GM18861 (cell line): ENCODE data around the gene RASAL3.

ENCODE experiments used
- ATAC-seq: cut with Tn5 transposase; IDR thresholded peaks from one replicate; pipeline ENCODE4 v1.9.1; 2021; ENCODE audit not compliant: unreplicated experiment

The RASAL3 gene

DNA sequence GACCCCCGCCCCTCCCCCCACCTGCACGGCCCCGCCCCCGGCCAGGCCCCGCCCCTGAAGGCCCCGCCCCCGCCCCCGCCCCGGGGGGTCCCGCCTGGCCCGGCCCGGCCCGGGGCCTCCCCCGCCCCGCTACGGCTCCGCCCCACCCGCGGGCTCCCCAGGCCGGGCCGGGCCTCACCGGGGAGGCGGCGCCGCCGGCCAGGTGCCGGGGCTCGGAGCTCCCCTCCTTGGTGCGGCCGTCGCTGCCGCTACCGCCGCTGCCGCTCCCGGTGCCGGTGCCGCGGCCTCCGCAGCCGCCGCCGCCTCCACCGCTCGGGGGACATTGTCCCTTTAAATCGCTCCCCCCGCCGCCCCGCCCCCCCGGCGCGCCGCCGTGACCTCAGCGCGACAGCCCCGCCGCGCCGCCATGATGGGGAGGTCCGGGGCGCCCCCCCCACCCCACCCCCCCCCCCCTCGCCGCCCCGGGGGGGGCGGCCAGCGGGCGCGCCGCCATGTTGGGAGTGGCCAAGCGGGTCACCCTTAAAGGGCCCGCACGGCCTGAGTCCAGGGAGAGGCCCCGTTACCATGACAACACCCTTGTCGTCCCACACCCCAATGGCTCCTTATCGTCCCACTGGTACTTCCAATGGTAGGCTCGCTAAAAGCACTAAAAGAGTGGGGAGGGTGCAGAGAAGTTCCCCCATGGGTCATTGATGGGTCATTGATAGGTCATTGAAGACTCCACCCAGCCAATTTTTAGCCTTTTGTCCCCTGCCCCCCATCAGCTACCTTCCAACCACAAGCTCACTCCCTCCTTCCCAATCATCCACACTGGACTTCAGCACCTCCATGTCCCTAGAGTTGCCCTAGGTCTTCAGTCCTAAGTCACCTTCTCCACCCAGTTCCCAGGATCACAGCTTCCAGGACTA lies 14.5 kb downstream of the RASAL3 start, which contains the start of gene WIZ:
TSS of gene WIZ (minus strand) at position 337 of the 908 bp plus-strand sequence. CDS start 1,649 bp downstream, outside the sequence.
- ATAC-seq: no peak

DNA sequence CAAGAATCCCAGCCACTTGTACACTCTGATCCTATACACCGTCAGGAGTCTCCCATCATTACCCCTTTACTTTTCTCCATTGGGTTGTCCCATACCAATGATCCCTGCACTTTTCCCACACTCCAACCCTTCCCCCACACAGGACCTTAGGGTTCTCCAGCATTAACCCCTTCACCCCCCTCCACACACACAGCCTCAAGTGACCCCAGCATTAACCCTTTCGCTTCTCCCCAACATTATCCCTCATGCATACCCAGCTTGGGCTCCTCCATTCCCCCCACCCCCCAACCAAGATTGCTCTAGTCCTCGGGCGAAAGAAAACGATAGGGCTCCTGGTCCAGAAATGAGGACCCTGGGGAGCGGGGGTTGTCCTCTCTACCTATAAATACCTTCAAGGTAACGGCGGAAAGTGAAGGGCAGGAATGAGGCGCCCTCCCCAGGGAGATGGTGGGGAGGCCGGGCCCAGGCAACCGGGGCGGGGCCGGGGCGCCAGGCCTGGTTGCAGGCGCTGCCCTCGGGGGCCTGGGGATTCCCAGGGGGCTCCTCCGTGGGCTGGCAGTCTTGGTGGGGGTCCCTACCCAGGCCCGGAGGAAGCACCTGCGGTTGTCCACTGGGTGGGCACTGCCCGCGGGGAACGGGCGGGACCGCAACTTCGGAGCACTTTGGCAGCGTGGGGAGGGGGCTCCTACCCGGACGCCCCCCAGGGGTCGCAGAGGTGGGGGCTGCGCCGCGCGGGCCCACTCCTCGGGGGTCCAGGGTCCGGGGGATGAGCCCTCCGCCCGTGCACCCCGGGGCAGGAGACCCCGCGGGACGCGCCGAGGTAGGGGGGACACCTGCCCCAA lies 15.3 kb downstream of the RASAL3 start:
- ATAC-seq: no peak

DNA sequence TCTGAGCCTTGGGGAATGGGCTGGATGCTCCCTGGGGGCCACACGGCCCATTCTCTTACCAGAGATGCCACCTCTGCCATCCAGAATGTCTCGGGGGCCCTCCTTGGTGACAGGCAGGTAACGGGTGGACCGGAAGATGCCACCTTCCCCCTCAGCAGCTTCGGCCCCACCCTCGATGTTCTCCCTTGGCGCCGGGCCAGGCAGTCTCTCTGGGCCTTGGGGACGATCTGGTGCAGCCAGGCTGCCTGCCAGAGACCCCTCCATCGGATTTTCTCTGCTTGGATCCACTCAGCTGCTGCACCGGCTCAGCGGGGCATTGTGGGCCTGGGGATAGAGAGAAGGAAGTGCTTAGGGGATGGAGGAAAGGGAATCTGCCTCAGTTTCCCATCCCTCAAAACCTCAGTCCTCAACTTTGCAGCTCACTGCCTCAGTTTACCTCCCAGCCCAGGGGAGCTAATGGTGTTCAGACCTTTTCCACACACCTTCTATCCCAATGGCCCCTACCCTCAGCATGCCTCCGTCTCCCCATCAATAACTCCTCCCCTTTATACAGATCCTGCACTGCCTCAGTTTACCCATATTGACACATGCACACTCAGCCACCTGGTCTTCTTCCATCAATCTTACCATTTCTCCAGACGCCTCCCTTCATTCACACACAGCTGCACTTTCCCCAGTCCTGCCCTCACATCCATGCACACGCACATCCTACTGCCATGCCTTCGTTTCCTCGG lies 16.1 kb downstream of the RASAL3 start:
- no peak for ATAC-seq

- ATAC-seq: no peak
These were observed 17.3 kb downstream of the RASAL3 start for GRCh38 chr19:15447057-15447456.

DNA sequence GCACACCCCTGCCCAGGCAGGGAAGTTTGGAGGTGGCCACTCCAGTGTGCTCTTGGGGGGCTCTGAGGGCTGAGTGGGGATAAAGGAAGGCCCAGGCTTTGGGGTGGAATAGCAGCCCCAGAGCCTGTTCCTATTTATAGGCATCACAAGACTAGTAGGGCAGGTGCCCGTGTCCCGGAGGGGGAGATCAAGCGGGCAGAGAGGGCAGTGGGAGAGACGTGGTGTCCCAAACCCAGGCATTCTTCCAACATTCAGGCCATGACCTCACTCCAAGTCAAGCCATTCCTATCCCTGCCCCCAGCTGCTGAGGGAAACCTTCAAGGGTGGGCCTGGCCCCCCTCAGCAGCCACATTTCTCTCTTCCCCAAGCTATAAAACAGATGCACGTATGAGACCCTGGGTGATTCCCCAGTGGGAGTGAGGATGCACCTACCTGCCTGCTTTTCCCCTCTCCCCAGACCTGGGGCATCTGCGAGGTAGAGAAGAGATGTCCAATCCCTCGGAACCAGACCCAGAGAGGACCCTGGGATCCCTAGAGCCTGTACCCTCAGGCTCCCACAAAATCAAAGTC lies 18.5 kb downstream of the RASAL3 start:
- no peak for ATAC-seq

DNA sequence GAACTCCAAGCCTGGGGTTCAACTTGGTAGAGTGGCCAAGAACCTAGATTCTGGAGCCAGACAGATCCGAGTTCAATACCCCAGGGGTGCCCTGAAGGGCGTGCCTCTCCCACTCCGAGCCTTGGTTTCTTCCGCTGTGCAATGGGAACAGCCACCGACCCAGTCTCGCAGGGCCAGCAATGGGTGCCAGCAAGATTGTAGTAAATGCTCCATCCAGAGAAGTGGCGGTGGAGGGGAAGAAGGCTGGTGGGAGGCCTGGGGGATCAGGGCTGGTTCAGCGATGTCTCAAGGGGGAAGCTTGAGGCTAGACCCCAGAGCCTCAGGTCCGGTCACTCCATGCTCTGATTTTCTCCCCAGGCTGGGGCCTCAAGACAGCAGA lies 19.1 kb downstream of the RASAL3 start:
- ATAC-seq: no peak

GRCh38 chr19:15444505-15445226 lies 19.7 kb downstream of the RASAL3 start:
- no peak for ATAC-seq

DNA sequence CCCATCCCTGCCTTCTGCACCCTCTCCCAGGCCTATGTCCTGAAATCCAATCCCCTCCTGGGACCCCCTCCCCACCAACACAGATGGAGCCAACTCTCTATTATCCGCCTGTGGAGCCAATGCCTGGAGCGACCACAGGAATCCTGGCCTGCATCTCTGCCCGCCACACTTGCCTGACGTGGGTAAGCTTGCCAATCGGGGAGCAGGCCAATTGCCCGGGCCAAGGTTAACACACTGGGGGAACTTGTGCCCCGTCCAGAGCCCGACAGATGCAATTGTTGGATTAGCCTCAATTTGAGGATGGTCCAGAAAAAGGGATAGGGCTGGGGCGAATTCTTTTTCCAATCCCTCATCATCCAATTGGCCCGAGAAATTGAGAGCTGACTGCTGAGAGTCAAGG lies 20.5 kb downstream of the RASAL3 start:
- no peak for ATAC-seq

DNA sequence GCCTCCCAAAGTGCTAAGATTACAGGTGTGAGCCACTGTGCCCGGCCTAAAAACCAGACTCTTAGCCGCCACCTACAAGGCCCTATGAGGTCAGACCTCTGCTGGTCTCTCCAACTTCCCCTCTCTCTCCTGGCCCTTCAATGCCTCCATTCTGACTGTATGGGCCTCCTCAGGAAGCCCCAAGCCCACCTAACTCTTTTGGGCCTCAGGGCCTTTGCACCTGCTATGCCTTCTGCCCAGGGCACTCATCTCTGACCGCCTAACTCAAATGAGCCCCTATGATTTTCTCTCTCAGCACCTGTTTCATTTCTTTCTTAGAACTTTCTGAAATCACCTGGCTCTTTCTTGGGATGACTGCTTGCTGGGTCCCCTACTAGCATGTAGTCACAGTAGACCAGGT lies 21.0 kb downstream of the RASAL3 start:
- no peak for ATAC-seq

DNA sequence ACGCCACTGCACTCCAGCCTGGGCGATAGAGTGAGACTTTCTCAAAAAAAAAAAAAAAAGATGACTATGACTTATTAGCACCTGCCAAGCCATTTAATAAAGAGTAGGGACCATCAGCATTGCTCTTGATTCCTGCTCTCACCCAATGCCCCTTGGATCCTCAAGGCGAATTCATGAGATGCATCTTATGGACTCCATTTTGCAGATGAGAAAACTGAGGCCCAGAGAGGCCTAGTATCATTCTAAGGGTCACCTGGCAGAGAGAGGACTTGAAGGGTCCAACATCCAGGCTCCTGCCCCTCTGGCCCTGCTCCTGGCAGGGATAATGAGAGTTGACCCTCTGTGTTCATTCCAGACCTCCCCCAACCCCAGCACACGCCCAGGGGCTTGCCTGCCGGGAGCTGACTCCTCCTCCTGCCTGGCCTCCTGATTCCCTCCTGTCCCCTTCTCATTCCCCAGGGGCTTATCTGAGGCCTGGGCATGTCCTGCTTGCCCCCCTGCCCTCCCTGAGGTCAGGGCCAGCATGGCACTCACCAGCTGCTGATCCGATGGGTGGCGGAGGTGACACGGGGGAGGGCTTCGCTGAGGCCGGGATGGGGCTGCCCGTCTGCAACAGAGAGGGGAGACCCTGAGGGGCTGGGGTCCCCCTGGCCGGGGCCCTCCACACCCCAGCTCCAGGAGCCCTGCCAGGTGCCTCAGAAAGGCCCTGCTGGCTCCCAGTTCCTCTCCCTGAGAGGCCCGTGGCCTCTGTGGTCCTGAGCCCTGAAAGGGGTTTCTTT lies 22.0 kb downstream of the RASAL3 start:
- ATAC-seq: no peak

- ATAC-seq: no peak
These were observed 23.0 kb downstream of the RASAL3 start for GRCh38 chr19:15441317-15441716.

GRCh38 chr19:15439821-15440641 lies 24.3 kb downstream of the RASAL3 start:
- no peak for ATAC-seq

DNA sequence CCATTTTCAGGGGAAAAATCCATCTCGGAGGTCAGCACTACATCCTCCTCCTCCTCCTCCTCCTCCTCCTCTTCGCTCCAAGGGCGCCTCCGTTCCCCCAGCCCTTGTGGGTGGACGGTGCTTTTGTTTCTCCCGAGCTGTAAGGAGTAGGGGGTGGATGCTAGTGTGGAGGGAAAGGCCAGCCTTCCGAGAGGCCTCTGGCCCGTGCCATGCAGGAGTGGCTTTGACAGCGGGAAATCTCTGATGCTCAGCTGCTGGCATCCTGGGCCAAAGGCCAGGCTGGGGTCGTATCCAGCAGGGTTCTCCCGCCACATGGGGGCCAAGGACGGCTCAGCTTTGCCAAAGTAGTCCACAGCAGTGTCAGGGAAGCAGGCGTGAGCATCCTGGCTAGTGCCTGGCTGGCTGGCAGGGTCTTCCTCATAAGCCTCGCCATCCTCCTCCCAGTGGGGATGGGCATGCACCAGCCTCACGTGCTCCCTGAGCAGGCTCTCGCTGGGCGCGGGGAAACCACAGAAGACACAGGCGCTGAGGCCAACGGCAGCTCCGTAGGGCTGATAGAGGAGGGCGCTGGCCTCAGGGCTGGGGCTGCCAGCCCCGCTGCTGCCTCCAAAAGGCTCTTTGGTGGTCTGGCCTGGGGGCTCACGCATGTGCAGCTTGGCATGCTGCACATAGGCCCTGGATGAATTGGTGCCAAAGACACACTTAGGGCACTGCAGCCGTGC lies 25.1 kb downstream of the RASAL3 start:
- ATAC-seq: no peak

DNA sequence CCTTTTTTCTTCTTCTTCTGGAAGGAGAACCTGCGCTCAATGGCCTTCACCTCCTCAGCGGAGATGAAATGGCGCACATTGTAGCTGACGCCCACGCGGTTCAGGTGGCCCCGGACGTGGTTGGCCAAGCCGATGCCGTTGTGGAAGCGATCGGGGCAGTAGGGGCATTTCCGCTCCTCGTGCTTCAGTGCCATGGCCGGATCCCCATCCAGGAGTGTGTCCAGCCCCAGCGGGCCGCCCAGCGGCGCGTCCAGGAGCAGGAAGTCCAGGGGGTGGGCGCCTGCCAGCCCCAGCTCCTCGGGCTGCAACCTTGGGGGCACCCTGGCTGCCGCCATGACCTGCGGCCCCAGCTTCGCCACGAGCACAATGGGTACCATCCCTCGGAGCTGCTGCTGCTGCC lies 25.8 kb downstream of the RASAL3 start:
- ATAC-seq: no peak

GRCh38 chr19:15438124-15438496 lies 26.2 kb downstream of the RASAL3 start:
- no peak for ATAC-seq

GRCh38 chr19:15437355-15438123 lies 26.8 kb downstream of the RASAL3 start:
- ATAC-seq: no peak

DNA sequence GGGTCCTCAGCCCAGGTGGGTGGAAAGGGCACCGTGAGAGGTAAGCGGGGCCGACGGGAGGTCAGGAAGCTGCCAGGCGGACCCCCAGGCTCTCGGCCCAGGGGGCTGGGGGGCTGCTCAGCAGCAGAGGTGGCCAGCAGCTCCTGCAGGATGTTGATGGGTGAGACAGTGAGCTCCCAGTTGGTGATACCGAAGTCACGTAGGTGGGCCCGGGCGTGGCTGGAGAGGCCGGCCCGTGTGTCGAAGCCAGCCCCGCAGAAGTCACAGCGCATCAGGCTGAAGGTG lies 27.6 kb downstream of the RASAL3 start:
- no peak for ATAC-seq
